Prostate gland (tissue), 2 donors: ENCODE data around the gene C10orf53.

Experiments
- CTCF ChIP-seq, 4 experiments: fragments of 200-600 bp in 2 of 4; fragments of 450-650 bp in 2 of 4; sonication (generic) in 2 of 4; IDR thresholded peaks; 1 replicate in 3 of 4; 2 replicates in 1 of 4; pipeline ENCODE4 v1.5.1; 2016 to 2019; ENCODE audit warnings: antibody characterized with exemption in 4 of 4, mild to moderate bottlenecking in 2 of 4, moderate library complexity in 2 of 4
- POLR2AphosphoS5 ChIP-seq: sonication (generic); formaldehyde crosslinking; IDR thresholded peaks from one replicate; pipeline ENCODE4 v1.6.1; 2017; ENCODE audit warnings: antibody characterized with exemption

- TF ChIP-seq POLR2AphosphoS5, result no peak
- TF ChIP-seq CTCF (IDR thresholded peaks at IDR 0.05), result no peak
Observed at GRCh38 chr10:49694466-49694865, 15.0 kb downstream of the C10orf53 start.
